Activated CD4-positive, alpha-beta T cell treated with anti-CD3 and anti-CD28 coated beads, Interleukin-2, amount 10 ng/mL, durations not matched to agents 7 days and 5 days (primary cell): ENCODE measurements around the gene HIF3A. TPM values are rescaled to one million over a fixed set of nuclear protein-coding genes. Genes with fewer than 3 reads are reported as not detected.
"Not testable (repeated sequence)": the region's sequence is repeated elsewhere in the genome, so short reads cannot be mapped to it uniquely, and the experiment has no call there.

Experiments
- CTCF ChIA-PET: fragments of 350-600 bp; sonication (Branson Sonifier 250); formaldehyde crosslinking; loops from one replicate; lab custom pipeline; 2021; ENCODE audit warnings: antibody characterized with exemption; lab: Charles Lee
- POLR2A ChIA-PET: fragments of 350-600 bp; sonication (Branson Sonifier 250); formaldehyde crosslinking; loops from one replicate; lab custom pipeline; 2021; ENCODE audit warnings: antibody characterized with exemption; lab: Charles Lee
- DNase-seq: peaks from one replicate; pipeline ENCODE4 v3.0.0-alpha.2; 2020
- H3K27ac Mint-ChIP-seq: one replicate; pipeline ENCODE4 v1.8.0; 2021; ENCODE audit warnings: mild to moderate bottlenecking, moderate library complexity, mixed read lengths
- H3K27me3 Mint-ChIP-seq: one replicate; pipeline ENCODE4 v1.8.0; 2021; ENCODE audit warnings: mixed read lengths
- H3K36me3 Mint-ChIP-seq: one replicate; pipeline ENCODE4 v1.8.0; 2021; ENCODE audit warnings: low read depth, mixed read lengths
- H3K4me1 Mint-ChIP-seq: one replicate; pipeline ENCODE4 v1.8.0; 2021; ENCODE audit warnings: mixed read lengths
- H3K4me3 Mint-ChIP-seq: one replicate; pipeline ENCODE4 v1.8.0; 2021; ENCODE audit warnings: mild to moderate bottlenecking, moderate library complexity, mixed read lengths
- H3K9me3 Mint-ChIP-seq: one replicate; pipeline ENCODE4 v1.8.0; 2021; ENCODE audit warnings: mixed read lengths
- total RNA-seq, 2 experiments: library from RNA; stranded (reverse); gene quantifications; one replicate each; pipeline ENCODE4 v1.2.3, GENCODE V29; 2021

Gene HIF3A
- total RNA-seq, 2 experiments from 2014 or later, result not detected

- Mint-ChIP-seq H3K9me3 (peaks cover 3% of the 10 kb centered on the region), H3K36me3 (no peaks in the 10 kb centered on the region), H3K4me1 (no peaks in the 10 kb centered on the region), H3K4me3 (no peak overlapping the region), H3K27me3 (no peaks in the 10 kb centered on the region), H3K27ac (no peak overlapping the region)
- DNase-seq, result no peak
- ChIA-PET CTCF (no interaction called here), POLR2A (no interaction called here)
Measured at GRCh38 chr19:46319613-46320012, 22.8 kb downstream of the HIF3A start.

DNA sequence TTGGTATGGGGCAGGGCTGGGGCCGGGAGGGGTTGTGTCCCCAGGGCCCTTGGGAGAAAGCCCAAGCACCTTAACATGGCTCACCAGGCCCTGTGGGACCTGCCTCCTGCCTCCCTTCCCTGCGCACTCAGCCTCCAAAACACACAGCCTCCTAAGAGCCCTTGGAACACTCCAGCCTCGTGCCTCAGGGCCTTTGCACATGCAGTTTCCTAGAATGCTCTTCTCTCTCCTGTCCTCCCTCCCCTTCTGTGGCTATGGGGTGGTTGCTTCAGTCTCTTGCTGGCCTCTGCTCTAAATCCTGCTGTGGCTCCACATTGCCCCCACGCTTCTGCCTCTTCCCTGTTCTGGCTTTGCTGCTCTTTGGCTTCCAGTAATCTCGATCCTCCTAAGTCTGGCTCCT lies 23.7 kb downstream of the HIF3A start:
- ChIA-PET POLR2A (no interaction called here), CTCF (no interaction called here)
- Mint-ChIP-seq H3K27ac (no peak overlapping the region), H3K9me3 (peaks cover 8% of the 10 kb centered on the region), H3K27me3 (no peaks in the 10 kb centered on the region), H3K36me3 (no peaks in the 10 kb centered on the region), H3K4me1 (no peaks in the 10 kb centered on the region), H3K4me3 (no peak overlapping the region)
- no peak for DNase-seq

- CTCF ChIA-PET, result no interaction called here
Measured at GRCh38 chr19:46321653-46322052, 24.8 kb downstream of the HIF3A start.

DNA sequence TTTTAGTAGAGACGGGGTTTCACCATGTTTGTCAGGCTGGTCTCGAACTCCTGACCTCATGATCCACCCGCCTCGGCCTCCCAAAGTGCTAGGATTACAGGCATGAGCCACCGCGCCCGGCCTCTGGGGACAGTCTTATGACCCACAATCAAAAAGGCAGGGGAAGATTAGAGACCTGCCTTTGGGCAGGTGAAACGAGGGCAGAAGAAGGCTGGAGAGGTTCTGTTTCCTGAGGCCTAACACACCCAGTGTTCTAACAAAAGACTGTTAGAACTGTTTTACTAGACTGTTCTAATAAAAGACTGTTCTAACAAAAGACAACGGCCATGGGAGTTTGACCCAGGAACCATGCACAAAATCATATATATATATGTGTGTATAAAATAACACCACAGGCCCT lies 26.4 kb downstream of the HIF3A start:
- POLR2A ChIA-PET, H3K36me3 Mint-ChIP-seq, CTCF ChIA-PET, H3K27ac Mint-ChIP-seq, DNase-seq, H3K4me1 Mint-ChIP-seq, H3K4me3 Mint-ChIP-seq, H3K27me3 Mint-ChIP-seq: not testable (repeated sequence)
- peaks cover 23% of the 10 kb centered on the region for H3K9me3 Mint-ChIP-seq

More at GRCh38 chr19:46321653-46322052, 24.8 kb downstream of the HIF3A start:
- Mint-ChIP-seq H3K4me3 (no peak overlapping the region), H3K4me1 (no peaks in the 10 kb centered on the region), H3K27me3 (no peaks in the 10 kb centered on the region), H3K27ac (no peak overlapping the region), H3K36me3 (no peaks in the 10 kb centered on the region), H3K9me3 (peaks cover 18% of the 10 kb centered on the region)
- no peak for DNase-seq
- POLR2A ChIA-PET, result no interaction called here

GRCh38 chr19:46324277-46324676 lies 27.4 kb downstream of the HIF3A start:
- Mint-ChIP-seq H3K4me3 (no peak overlapping the region), H3K27me3 (no peaks in the 10 kb centered on the region), H3K9me3 (peaks cover 26% of the 10 kb centered on the region), H3K27ac (no peak overlapping the region), H3K4me1 (no peaks in the 10 kb centered on the region), H3K36me3 (no peaks in the 10 kb centered on the region)
- POLR2A ChIA-PET, result no interaction called here
- CTCF ChIA-PET, result no interaction called here
- no peak for DNase-seq

DNA sequence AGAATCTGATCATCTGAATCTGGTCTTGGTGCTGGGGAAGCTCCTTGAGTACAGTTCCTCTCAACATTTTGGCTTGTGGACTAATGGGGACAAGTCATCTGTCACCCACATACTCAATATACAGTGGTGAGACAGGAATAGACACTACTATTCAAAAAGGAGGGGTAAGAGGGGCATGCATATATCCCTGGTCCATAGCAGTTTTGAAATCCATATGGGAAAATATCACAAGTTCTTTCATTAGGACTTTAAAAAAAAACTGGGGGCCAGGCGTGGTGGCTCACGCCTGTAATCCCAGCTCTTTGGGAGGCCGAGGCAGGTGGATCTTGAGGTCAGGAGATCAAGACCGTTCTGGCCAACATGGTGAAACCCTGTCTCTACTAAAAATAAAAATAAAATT lies 29.8 kb downstream of the HIF3A start:
- CTCF ChIA-PET, result interaction anchor here (0.7 to 1.1 kb wide), 2 partner anchors 26 to 70 kb away, joined by 3 read pairs; no protein-coding TSS in a partner anchor

GRCh38 chr19:46328079-46328478 lies 31.2 kb downstream of the HIF3A start:
- POLR2A ChIA-PET, result no interaction called here
- CTCF ChIA-PET, result no interaction called here
- Mint-ChIP-seq H3K4me3 (no peak overlapping the region), H3K4me1 (no peaks in the 10 kb centered on the region), H3K9me3 (peaks cover 32% of the 10 kb centered on the region), H3K27ac (no peak overlapping the region), H3K36me3 (peaks cover 2% of the 10 kb centered on the region), H3K27me3 (peaks cover 2% of the 10 kb centered on the region)
- no peak for DNase-seq

More for the DNA sequence above, 29.8 kb downstream of the HIF3A start:
- no peak for DNase-seq
- H3K4me3 Mint-ChIP-seq, result no peak overlapping the region
- POLR2A ChIA-PET, result no interaction called here
- H3K27me3 Mint-ChIP-seq, result peaks cover 2% of the 10 kb centered on the region
- H3K27ac Mint-ChIP-seq, result no peak overlapping the region
- H3K9me3 Mint-ChIP-seq, result peaks cover 32% of the 10 kb centered on the region
- peaks cover 2% of the 10 kb centered on the region for H3K36me3 Mint-ChIP-seq
- H3K4me1 Mint-ChIP-seq, result no peaks in the 10 kb centered on the region

GRCh38 chr19:46330319-46330918 lies 33.6 kb downstream of the HIF3A start:
- Mint-ChIP-seq H3K4me1 (no peaks in the 10 kb centered on the region), H3K4me3 (no peak overlapping the region), H3K27ac (no peak overlapping the region), H3K27me3 (peaks cover 2% of the 10 kb centered on the region), H3K36me3 (peaks cover 2% of the 10 kb centered on the region), H3K9me3 (peaks cover 26% of the 10 kb centered on the region)
- POLR2A ChIA-PET, result no interaction called here
- CTCF ChIA-PET, result interaction anchor here (0.7 kb wide), 1 partner anchor 1552 kb away, joined by 3 read pairs; no protein-coding TSS in a partner anchor
- no peak for DNase-seq

DNA sequence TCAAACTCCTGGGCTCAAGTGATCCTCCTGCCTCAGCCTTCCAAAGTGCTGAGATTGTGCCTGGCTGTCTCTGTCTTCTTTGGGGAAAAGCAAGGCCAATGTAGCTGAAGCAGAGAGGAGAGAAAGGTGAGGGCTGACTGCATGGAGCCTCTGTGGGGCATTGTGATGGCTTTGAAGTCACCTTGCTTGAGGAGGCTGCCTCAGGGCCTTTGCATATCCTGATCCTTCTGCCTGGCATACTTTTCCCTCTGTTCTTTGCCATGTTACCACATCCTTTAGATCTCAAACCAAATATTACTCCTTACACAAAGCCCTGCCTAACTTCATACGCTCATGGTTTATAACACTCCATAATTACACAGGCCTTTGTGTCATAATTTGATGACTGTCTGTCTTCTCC lies 40.6 kb downstream of the HIF3A start:
- Mint-ChIP-seq H3K36me3 (no peaks in the 10 kb centered on the region), H3K4me3 (no peak overlapping the region), H3K27ac (no peak overlapping the region), H3K27me3 (peaks cover 3% of the 10 kb centered on the region), H3K4me1 (no peaks in the 10 kb centered on the region), H3K9me3 (no peaks in the 10 kb centered on the region)
- POLR2A ChIA-PET, result no interaction called here
- no peak for DNase-seq
- CTCF ChIA-PET, result interaction anchor here (0.5 kb wide), 1 partner anchor 10 kb away, joined by 7 read pairs; the partner anchor contains the start of gene PPP5C

- H3K4me3 Mint-ChIP-seq, result no peak overlapping the region
- POLR2A ChIA-PET, result no interaction called here
Measured at GRCh38 chr19:46339446-46339845, 42.6 kb downstream of the HIF3A start.

GRCh38 chr19:46340051-46340659 lies 43.3 kb downstream of the HIF3A start:
- Mint-ChIP-seq H3K4me3 (no peak overlapping the region), H3K36me3 (no peaks in the 10 kb centered on the region), H3K9me3 (no peaks in the 10 kb centered on the region), H3K27ac (no peak overlapping the region), H3K4me1 (no peaks in the 10 kb centered on the region), H3K27me3 (peaks cover 5% of the 10 kb centered on the region)
- CTCF ChIA-PET, result interaction anchor here (0.6 kb wide), 1 partner anchor 465 kb away, joined by 5 read pairs; no protein-coding TSS in a partner anchor
- no peak for DNase-seq
- POLR2A ChIA-PET, result no interaction called here

More at GRCh38 chr19:46339446-46339845, 42.6 kb downstream of the HIF3A start:
- no peak for DNase-seq
- Mint-ChIP-seq H3K27ac (no peak overlapping the region), H3K36me3 (no peaks in the 10 kb centered on the region), H3K4me1 (no peaks in the 10 kb centered on the region), H3K27me3 (peaks cover 5% of the 10 kb centered on the region), H3K9me3 (no peaks in the 10 kb centered on the region)
- CTCF ChIA-PET, result interaction anchor here (0.6 kb wide), 1 partner anchor 465 kb away, joined by 5 read pairs; no protein-coding TSS in a partner anchor

DNA sequence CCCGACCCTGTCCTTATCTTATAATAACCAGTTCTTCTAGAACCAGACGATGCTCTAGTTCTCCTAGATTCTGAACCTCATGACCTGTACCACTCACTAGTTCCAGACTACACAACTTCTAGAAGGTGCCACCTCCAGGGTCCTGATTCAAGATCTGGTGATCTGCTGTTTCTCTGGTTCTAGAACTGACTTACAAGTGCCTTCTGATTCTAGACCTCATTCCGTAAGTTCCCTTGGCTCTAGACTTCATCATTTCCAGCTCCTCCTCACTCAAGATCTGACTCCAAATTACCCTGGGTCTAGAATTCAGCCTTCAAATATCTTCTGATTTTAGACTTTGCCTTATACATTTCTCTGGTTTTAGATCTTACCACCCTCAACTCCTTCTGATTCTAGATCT lies 45.1 kb downstream of the HIF3A start:
- Mint-ChIP-seq H3K9me3 (no peaks in the 10 kb centered on the region), H3K27me3 (peaks cover 5% of the 10 kb centered on the region), H3K4me1 (peaks cover 11% of the 10 kb centered on the region), H3K4me3 (no peak overlapping the region), H3K27ac (no peak overlapping the region), H3K36me3 (no peaks in the 10 kb centered on the region)
- CTCF ChIA-PET, result interaction anchor here (0.6 to 1.2 kb wide), 2 partner anchors 54 to 228 kb away, joined by 3 read pairs; no protein-coding TSS in a partner anchor
- no peak for DNase-seq
- POLR2A ChIA-PET, result no interaction called here

DNA sequence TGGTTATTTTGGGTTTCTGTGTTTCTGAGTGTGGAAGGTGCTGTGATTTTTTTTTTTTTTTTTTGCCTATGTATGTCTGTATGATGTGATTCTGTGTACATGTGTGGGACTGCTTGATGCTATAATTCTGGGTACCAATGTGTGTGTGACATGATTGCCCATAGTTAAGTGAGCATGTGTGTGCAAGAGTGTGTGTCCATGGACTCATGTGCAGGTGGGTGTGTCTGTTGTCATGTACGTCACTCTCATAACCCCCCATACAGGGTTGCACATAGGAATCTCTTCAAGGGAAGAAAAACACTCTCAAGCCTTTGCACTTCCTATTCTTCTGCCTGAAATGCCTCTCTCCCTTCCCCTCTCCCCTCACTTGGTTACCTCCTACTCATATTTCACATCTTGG lies 47.5 kb downstream of the HIF3A start:
- CTCF ChIA-PET, result no interaction called here
- H3K4me3 Mint-ChIP-seq, result no peak overlapping the region
- peaks cover 16% of the 10 kb centered on the region for H3K36me3 Mint-ChIP-seq
- no peak overlapping the region for H3K27ac Mint-ChIP-seq
- H3K4me1 Mint-ChIP-seq, result peaks cover 33% of the 10 kb centered on the region
- no peak for DNase-seq
- no peaks in the 10 kb centered on the region for H3K9me3 Mint-ChIP-seq
- POLR2A ChIA-PET, result no interaction called here
- H3K27me3 Mint-ChIP-seq, result peaks cover 5% of the 10 kb centered on the region
